ENCODE data around the gene PLXNA2. TPM values are rescaled to one million over a fixed set of nuclear protein-coding genes. Genes with fewer than 3 reads are reported as not detected.

Gene PLXNA2
- total and polyA plus RNA-seq, 2 of the 13 experiments (the other 11 are each of a cell fraction or from before 2014, with no cell fraction given): 1.1 to 2.1 TPM

DNA sequence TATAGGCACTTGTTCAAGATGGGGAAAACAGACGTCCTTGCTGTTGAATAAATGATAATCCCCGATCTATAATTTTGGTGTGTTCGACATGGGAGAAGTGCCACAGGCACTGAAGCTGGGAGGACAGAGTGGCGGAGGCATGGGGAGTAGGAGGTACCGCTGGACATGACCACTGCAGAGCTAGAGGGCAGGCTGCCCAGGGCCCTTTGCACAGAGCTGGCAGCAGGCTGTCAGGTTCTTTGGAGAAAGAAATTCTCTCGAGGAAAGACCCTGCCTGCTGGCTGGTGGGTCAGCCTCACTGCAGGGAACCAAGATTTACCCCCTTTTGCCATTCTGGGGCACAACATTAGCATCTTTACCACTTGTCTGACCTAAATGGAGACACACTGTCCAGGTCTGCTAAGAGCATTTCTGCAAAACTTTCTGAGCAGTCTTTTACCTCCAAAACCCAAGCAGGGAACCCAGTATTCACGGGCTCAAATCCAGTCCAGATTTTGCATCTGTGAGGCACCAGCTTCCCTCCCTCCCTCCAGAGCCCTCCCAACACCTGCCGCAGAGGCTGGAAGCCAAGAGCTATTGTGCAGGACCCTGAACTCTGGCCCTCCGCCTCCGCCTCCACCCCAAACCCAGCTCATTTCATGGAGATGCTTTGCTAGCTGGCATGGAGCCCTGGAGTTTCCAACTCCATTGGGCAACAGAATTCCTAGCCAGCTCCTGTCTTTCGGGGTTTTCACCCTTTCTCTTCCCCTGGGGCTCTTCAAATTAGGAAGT lies 142.3 kb downstream of the PLXNA2 start (continued):
- TF ChIP-seq EP300 (IDR thresholded peaks at IDR 0.05; ENCODE audit: low read depth in 2 of 2, low read length in 2 of 2): peak in 1 of 2 experiments; percentile 45; a peak in 1 of 4 replicates
- TF ChIP-seq EP300 (CRISPR knock-in tag; IDR thresholded peaks at IDR 0.05; ENCODE audit: borderline replicate concordance): no peak
- 0 out of 2 replicates have a peak, but pooled peaks have one; percentile 40 for TF ChIP-seq KDM2A (CRISPR knock-in tag; IDR thresholded peaks at IDR 0.05; ENCODE audit: borderline replicate concordance, low read depth)
- 0 out of 2 replicates have a peak, but pooled peaks have one; percentile 16 for TF ChIP-seq ZNF652 (CRISPR knock-in tag; IDR thresholded peaks at IDR 0.05; ENCODE audit: borderline replicate concordance, low read depth)
- no peak for TF ChIP-seq ARID2 (CRISPR knock-in tag; IDR thresholded peaks at IDR 0.05; ENCODE audit: borderline replicate concordance)
- no peak for TF ChIP-seq PAF1 (CRISPR knock-in tag; IDR thresholded peaks at IDR 0.05)
- no peak for TF ChIP-seq RARA (CRISPR knock-in tag; IDR thresholded peaks at IDR 0.05)
- TF ChIP-seq, protein P1, sequence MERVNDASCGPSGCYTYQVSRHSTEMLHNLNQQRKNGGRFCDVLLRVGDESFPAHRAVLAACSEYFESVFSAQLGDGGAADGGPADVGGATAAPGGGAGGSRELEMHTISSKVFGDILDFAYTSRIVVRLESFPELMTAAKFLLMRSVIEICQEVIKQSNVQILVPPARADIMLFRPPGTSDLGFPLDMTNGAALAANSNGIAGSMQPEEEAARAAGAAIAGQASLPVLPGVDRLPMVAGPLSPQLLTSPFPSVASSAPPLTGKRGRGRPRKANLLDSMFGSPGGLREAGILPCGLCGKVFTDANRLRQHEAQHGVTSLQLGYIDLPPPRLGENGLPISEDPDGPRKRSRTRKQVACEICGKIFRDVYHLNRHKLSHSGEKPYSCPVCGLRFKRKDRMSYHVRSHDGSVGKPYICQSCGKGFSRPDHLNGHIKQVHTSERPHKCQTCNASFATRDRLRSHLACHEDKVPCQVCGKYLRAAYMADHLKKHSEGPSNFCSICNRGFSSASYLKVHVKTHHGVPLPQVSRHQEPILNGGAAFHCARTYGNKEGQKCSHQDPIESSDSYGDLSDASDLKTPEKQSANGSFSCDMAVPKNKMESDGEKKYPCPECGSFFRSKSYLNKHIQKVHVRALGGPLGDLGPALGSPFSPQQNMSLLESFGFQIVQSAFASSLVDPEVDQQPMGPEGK (CRISPR knock-in tag; IDR thresholded peaks at IDR 0.05): peak; percentile 50; the same call in 1 of the 2 replicates
- TF ChIP-seq SOX13 (IDR thresholded peaks at IDR 0.05): no peak
- peak in 1 of 2 experiments; percentile 71; a peak in 2 of 4 replicates for TF ChIP-seq SOX13 (CRISPR knock-in tag; conservative IDR thresholded peaks at IDR 0.05 in 1 of 2, IDR thresholded peaks at IDR 0.05 in 1 of 2)
- no peak for TF ChIP-seq RXRA (CRISPR knock-in tag; IDR thresholded peaks at IDR 0.05)
- no peak for TF ChIP-seq KLF6 (CRISPR knock-in tag; IDR thresholded peaks at IDR 0.05)
- TF ChIP-seq SYNCRIP (IDR thresholded peaks at IDR 0.05; ENCODE audit: insufficient read depth, low read depth, low read length): no peak
- peak; percentile 44; the same call in 1 of the 2 replicates for TF ChIP-seq HOXA3 (CRISPR knock-in tag; IDR thresholded peaks at IDR 0.05)
- peak; percentile 58 for TF ChIP-seq BCL6 (CRISPR knock-in tag; IDR thresholded peaks at IDR 0.05)
- TF ChIP-seq ZFP90 (CRISPR knock-in tag; IDR thresholded peaks at IDR 0.05; ENCODE audit: borderline replicate concordance): peak; percentile 28; the same call in 1 of the 2 replicates
- TF ChIP-seq ZNF891 (CRISPR knock-in tag; IDR thresholded peaks at IDR 0.05): peak; percentile 100
- TF ChIP-seq, protein P2, sequence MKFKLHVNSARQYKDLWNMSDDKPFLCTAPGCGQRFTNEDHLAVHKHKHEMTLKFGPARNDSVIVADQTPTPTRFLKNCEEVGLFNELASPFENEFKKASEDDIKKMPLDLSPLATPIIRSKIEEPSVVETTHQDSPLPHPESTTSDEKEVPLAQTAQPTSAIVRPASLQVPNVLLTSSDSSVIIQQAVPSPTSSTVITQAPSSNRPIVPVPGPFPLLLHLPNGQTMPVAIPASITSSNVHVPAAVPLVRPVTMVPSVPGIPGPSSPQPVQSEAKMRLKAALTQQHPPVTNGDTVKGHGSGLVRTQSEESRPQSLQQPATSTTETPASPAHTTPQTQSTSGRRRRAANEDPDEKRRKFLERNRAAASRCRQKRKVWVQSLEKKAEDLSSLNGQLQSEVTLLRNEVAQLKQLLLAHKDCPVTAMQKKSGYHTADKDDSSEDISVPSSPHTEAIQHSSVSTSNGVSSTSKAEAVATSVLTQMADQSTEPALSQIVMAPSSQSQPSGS (CRISPR knock-in tag; IDR thresholded peaks at IDR 0.05): 0 out of 2 replicates have a peak, but pooled peaks have one; percentile 18
- TF ChIP-seq, protein P3, sequence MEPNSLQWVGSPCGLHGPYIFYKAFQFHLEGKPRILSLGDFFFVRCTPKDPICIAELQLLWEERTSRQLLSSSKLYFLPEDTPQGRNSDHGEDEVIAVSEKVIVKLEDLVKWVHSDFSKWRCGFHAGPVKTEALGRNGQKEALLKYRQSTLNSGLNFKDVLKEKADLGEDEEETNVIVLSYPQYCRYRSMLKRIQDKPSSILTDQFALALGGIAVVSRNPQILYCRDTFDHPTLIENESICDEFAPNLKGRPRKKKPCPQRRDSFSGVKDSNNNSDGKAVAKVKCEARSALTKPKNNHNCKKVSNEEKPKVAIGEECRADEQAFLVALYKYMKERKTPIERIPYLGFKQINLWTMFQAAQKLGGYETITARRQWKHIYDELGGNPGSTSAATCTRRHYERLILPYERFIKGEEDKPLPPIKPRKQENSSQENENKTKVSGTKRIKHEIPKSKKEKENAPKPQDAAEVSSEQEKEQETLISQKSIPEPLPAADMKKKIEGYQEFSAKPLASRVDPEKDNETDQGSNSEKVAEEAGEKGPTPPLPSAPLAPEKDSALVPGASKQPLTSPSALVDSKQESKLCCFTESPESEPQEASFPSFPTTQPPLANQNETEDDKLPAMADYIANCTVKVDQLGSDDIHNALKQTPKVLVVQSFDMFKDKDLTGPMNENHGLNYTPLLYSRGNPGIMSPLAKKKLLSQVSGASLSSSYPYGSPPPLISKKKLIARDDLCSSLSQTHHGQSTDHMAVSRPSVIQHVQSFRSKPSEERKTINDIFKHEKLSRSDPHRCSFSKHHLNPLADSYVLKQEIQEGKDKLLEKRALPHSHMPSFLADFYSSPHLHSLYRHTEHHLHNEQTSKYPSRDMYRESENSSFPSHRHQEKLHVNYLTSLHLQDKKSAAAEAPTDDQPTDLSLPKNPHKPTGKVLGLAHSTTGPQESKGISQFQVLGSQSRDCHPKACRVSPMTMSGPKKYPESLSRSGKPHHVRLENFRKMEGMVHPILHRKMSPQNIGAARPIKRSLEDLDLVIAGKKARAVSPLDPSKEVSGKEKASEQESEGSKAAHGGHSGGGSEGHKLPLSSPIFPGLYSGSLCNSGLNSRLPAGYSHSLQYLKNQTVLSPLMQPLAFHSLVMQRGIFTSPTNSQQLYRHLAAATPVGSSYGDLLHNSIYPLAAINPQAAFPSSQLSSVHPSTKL (CRISPR knock-in tag; IDR thresholded peaks at IDR 0.05): 0 out of 2 replicates have a peak, but pooled peaks have one; percentile 12
- TF ChIP-seq ZNF430 (CRISPR knock-in tag; IDR thresholded peaks at IDR 0.05): 0 out of 2 replicates have a peak, but pooled peaks have one; percentile 47
- peak; percentile 53; the same call in 1 of the 2 replicates for TF ChIP-seq PHF21A (CRISPR knock-in tag; IDR thresholded peaks at IDR 0.05)
- TF ChIP-seq GATAD1 (CRISPR knock-in tag; IDR thresholded peaks at IDR 0.05): no peak

Measured in HepG2 (cell line).